Measurements from ENCODE around the gene MRPS33. TPM values are rescaled to one million over a fixed set of nuclear protein-coding genes. Genes with fewer than 3 reads are reported as not detected.
"Not testable (repeated sequence)": the region's sequence is repeated elsewhere in the genome, so short reads cannot be mapped to it uniquely, and the experiment has no call there.

MRPS33 gene
- total RNA-seq, 2 experiments from 2014 or later, result 95.5 to 101 TPM

- CTCF ChIA-PET, result interaction anchor here (0.8 kb wide), 1 partner anchor 1663 kb away, joined by 4 read pairs; no protein-coding TSS in a partner anchor
- intact Hi-C loops (cut with micrococcal nuclease), result no loop called here
- TF ChIP-seq, protein P1, sequence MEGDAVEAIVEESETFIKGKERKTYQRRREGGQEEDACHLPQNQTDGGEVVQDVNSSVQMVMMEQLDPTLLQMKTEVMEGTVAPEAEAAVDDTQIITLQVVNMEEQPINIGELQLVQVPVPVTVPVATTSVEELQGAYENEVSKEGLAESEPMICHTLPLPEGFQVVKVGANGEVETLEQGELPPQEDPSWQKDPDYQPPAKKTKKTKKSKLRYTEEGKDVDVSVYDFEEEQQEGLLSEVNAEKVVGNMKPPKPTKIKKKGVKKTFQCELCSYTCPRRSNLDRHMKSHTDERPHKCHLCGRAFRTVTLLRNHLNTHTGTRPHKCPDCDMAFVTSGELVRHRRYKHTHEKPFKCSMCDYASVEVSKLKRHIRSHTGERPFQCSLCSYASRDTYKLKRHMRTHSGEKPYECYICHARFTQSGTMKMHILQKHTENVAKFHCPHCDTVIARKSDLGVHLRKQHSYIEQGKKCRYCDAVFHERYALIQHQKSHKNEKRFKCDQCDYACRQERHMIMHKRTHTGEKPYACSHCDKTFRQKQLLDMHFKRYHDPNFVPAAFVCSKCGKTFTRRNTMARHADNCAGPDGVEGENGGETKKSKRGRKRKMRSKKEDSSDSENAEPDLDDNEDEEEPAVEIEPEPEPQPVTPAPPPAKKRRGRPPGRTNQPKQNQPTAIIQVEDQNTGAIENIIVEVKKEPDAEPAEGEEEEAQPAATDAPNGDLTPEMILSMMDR (IDR thresholded peaks at IDR 0.05), result no peak
- Mint-ChIP-seq H3K9me3 (no peaks in the 10 kb centered on the region), H3K4me3 (no peak overlapping the region), H3K36me3 (ENCODE audit: low read depth) (no peaks in the 10 kb centered on the region), H3K27ac (no peak overlapping the region), H3K27me3 (no peaks in the 10 kb centered on the region), H3K4me1 (ENCODE audit: low read depth) (no peaks in the 10 kb centered on the region)
- no peak for DNase-seq
- POLR2A ChIA-PET, result no interaction called here
- ATAC-seq, result no peak
Measured at GRCh38 chr7:140961117-140961516, 53.6 kb downstream of the MRPS33 start.

- H3K27me3 Mint-ChIP-seq; DNase-seq; H3K4me3 Mint-ChIP-seq; H3K9me3 Mint-ChIP-seq; H3K36me3 Mint-ChIP-seq (ENCODE audit: low read depth); ATAC-seq; H3K4me1 Mint-ChIP-seq (ENCODE audit: low read depth); POLR2A ChIA-PET; intact Hi-C loops (cut with micrococcal nuclease); H3K27ac Mint-ChIP-seq: not testable (repeated sequence)
- CTCF ChIA-PET, result interaction anchor here (1.0 kb wide), 1 partner anchor 146 kb away, joined by 4 read pairs; no protein-coding TSS in a partner anchor
Measured at GRCh38 chr7:140956997-140957396, 57.8 kb downstream of the MRPS33 start.

Other genes with a start within 250 kb of the MRPS33 start
- gene BRAF, start 90.0 kb downstream of the MRPS33 start, total RNA-seq, result 10 to 100 TPM; 30.0 to 30.6 TPM
- 1 to 10 TPM in 1 of 2 experiments, under 1 TPM in 1; 0.34 to 1.1 TPM for gene TMEM178B, start 59.1 kb upstream of the MRPS33 start, total RNA-seq

Data from activated CD8-positive, alpha-beta T cell treated with anti-CD3 and anti-CD28 coated beads for 36 hours (primary cell).